H1 (cell line): ENCODE measurements around the gene PTPRJ.

Source experiments
- BRCA1 ChIP-seq: IDR thresholded peaks from 2 replicates; pipeline ENCODE4 v1.6.1; 2012; ENCODE audit warnings: low read depth, low read length, improper control_type of control experiment
- CHD2 ChIP-seq: IDR thresholded peaks from 2 replicates; pipeline ENCODE4 v1.6.1; 2012; ENCODE audit warnings: low read length, improper control_type of control experiment
- EZH2 ChIP-seq: fragments of 200-600 bp; sonication (generic); IDR thresholded peaks from 2 replicates; pipeline ENCODE4 v1.7.1; 2012; ENCODE audit warnings: low read depth, mild to moderate bottlenecking, moderate library complexity, low read length, inconsistent platforms; ENCODE audit not compliant: severe bottlenecking
- JUN ChIP-seq: IDR thresholded peaks from 2 replicates; pipeline ENCODE4 v1.6.1; 2011; ENCODE audit warnings: low read depth, mild to moderate bottlenecking, improper control_type of control experiment, low read length
- KDM1A ChIP-seq: fragments of 200-600, 300-600 bp; sonication (generic); IDR thresholded peaks from 2 replicates; pipeline ENCODE4 v1.7.1; 2016; ENCODE audit warnings: mild to moderate bottlenecking, low read length, borderline replicate concordance
- NANOG ChIP-seq: IDR thresholded peaks from 2 replicates; pipeline ENCODE4 v1.6.1; 2011; ENCODE audit warnings: low read length, low read depth, mild to moderate bottlenecking, inconsistent platforms; ENCODE audit not compliant: insufficient read depth, poor library complexity, severe bottlenecking
- NRF1 ChIP-seq: IDR thresholded peaks from 2 replicates; pipeline ENCODE4 v1.6.1; 2011; ENCODE audit warnings: mild to moderate bottlenecking, low read depth, low read length, improper control_type of control experiment
- POLR2A ChIP-seq, 2 experiments: IDR thresholded peaks; 1 replicate in 1 of 2; 2 replicates in 1 of 2; pipeline ENCODE4 v1.6.1; 2011; ENCODE audit warnings: low read depth in 2 of 2, low read length in 2 of 2, mild to moderate bottlenecking in 2 of 2; ENCODE audit errors: control extremely low read depth in 1 of 2
- POLR2AphosphoS5 ChIP-seq: IDR thresholded peaks from 2 replicates; pipeline ENCODE4 v1.6.1; 2011; ENCODE audit warnings: low read depth, low read length
- RFX5 ChIP-seq: IDR thresholded peaks from 2 replicates; pipeline ENCODE4 v1.6.1; 2011; ENCODE audit warnings: low read depth, low read length, improper control_type of control experiment, borderline replicate concordance
- ZNF274 ChIP-seq: IDR thresholded peaks from 2 replicates; pipeline ENCODE4 v1.7.0; 2012; ENCODE audit warnings: low read length, borderline replicate concordance; ENCODE audit errors: extremely low read depth
- TF ChIP-seq, protein P1 (sequence below), 3 experiments: IDR thresholded peaks; 1 replicate in 2 of 3; 2 replicates in 1 of 3; pipeline versions ENCODE4 v1.5.1 to v1.6.1; 2011; ENCODE audit warnings: low read length in 3 of 3, mild to moderate bottlenecking in 3 of 3, inconsistent platforms in 2 of 3, low read depth in 1 of 3, moderate library complexity in 1 of 3; ENCODE audit not compliant: insufficient read depth in 1 of 3; ENCODE audit errors: control extremely low read depth in 1 of 3
- TF ChIP-seq, protein P2 (sequence below): IDR thresholded peaks from 2 replicates; pipeline ENCODE4 v1.6.1; 2011; ENCODE audit warnings: low read depth, mild to moderate bottlenecking, low read length; ENCODE audit not compliant: insufficient read depth
- TF ChIP-seq, protein P3 (sequence below): IDR thresholded peaks from 2 replicates; pipeline ENCODE4 v1.6.1; 2012; ENCODE audit warnings: low read length, inconsistent platforms

DNA sequence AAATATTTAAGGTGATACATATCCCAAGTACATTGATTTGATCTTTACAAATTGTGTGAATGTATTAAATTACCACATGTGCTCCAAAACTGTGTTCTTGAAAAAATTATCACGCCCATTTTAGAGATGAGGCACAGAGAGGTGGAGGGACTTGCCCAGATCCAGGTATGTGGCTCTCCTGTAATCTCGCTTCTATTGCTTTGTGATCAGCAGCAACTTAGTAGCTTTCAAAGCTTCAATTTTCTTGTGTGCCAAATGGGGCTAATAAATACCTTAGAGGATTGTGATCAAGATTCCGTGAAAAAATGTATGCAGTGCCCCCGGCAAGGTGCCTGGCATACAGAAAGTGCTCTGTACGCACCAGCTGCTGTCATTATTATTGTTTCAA is 18.0 kb downstream of the PTPRJ start:
- TF ChIP-seq POLR2A (IDR thresholded peaks at IDR 0.05; ENCODE audit: control extremely low read depth in 1 of 2, low read depth in 2 of 2, low read length in 2 of 2), result no peak
- TF ChIP-seq, protein P1, sequence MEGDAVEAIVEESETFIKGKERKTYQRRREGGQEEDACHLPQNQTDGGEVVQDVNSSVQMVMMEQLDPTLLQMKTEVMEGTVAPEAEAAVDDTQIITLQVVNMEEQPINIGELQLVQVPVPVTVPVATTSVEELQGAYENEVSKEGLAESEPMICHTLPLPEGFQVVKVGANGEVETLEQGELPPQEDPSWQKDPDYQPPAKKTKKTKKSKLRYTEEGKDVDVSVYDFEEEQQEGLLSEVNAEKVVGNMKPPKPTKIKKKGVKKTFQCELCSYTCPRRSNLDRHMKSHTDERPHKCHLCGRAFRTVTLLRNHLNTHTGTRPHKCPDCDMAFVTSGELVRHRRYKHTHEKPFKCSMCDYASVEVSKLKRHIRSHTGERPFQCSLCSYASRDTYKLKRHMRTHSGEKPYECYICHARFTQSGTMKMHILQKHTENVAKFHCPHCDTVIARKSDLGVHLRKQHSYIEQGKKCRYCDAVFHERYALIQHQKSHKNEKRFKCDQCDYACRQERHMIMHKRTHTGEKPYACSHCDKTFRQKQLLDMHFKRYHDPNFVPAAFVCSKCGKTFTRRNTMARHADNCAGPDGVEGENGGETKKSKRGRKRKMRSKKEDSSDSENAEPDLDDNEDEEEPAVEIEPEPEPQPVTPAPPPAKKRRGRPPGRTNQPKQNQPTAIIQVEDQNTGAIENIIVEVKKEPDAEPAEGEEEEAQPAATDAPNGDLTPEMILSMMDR (IDR thresholded peaks at IDR 0.05; ENCODE audit: control extremely low read depth in 1 of 3, insufficient read depth in 1 of 3, low read depth in 1 of 3, low read length in 3 of 3), result no peak
- no peak for TF ChIP-seq ZNF274
- TF ChIP-seq JUN, result no peak
- TF ChIP-seq, protein P2, sequence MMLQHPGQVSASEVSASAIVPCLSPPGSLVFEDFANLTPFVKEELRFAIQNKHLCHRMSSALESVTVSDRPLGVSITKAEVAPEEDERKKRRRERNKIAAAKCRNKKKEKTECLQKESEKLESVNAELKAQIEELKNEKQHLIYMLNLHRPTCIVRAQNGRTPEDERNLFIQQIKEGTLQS, result no peak
- no peak for TF ChIP-seq EZH2
- no peak for TF ChIP-seq CHD2
- TF ChIP-seq NRF1, result no peak
- TF ChIP-seq, protein P3, sequence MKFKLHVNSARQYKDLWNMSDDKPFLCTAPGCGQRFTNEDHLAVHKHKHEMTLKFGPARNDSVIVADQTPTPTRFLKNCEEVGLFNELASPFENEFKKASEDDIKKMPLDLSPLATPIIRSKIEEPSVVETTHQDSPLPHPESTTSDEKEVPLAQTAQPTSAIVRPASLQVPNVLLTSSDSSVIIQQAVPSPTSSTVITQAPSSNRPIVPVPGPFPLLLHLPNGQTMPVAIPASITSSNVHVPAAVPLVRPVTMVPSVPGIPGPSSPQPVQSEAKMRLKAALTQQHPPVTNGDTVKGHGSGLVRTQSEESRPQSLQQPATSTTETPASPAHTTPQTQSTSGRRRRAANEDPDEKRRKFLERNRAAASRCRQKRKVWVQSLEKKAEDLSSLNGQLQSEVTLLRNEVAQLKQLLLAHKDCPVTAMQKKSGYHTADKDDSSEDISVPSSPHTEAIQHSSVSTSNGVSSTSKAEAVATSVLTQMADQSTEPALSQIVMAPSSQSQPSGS, result no peak
- no peak for TF ChIP-seq BRCA1
- TF ChIP-seq RFX5, result no peak
- TF ChIP-seq KDM1A, result no peak
- TF ChIP-seq NANOG, result no peak
- TF ChIP-seq POLR2AphosphoS5, result no peak
